ENCODE measurements around the gene MARCHF2. TPM values are rescaled to one million over a fixed set of nuclear protein-coding genes. Genes with fewer than 3 reads are reported as not detected.
"Not testable (repeated sequence)": the region's sequence is repeated elsewhere in the genome, so short reads cannot be mapped to it uniquely, and the experiment has no call there.

Gene MARCHF2
- total RNA-seq (2014; rRNA removed) = 34.2 and 44.5 TPM in 2 replicates
- polyA plus RNA-seq (2012) = 22.1 TPM

- DNase-seq (ENCODE audit: low read depth) = peak; percentile 92
Measured at GRCh38 chr19:8412783-8413628, at the start of gene MARCHF2. MARCHF2 (plus strand) TSS chr19:8413305; CDS start chr19:8421841, 8,536 bp downstream.

- peak; percentile 85 for DNase-seq (ENCODE audit: low read depth)
Measured at GRCh38 chr19:8363803-8364771, 49.0 kb upstream of the MARCHF2 start, which contains the start of gene ANGPTL4. ANGPTL4 (plus strand) TSS chr19:8364155; CDS start chr19:8364322, 167 bp downstream.

GRCh38 chr19:8366121-8366581 lies 47.0 kb upstream of the MARCHF2 start:
- no peak for DNase-seq (ENCODE audit: low read depth)

- peak; percentile 43 for DNase-seq (ENCODE audit: low read depth)
Measured at GRCh38 chr19:8366961-8367326, 46.2 kb upstream of the MARCHF2 start.

- peak; percentile 97 for DNase-seq (ENCODE audit: low read depth)
Measured at GRCh38 chr19:8367327-8368001, 45.6 kb upstream of the MARCHF2 start.

GRCh38 chr19:8370176-8371010 lies 42.7 kb upstream of the MARCHF2 start:
- DNase-seq (ENCODE audit: low read depth) = peak; percentile 49

- DNase-seq (ENCODE audit: low read depth) = no peak
Measured at GRCh38 chr19:8371011-8371804, 41.9 kb upstream of the MARCHF2 start.

- peak; percentile 52 for DNase-seq (ENCODE audit: low read depth)
Measured at GRCh38 chr19:8373867-8374813, 39.0 kb upstream of the MARCHF2 start.

- DNase-seq (ENCODE audit: low read depth) = not testable (repeated sequence)
Measured at GRCh38 chr19:8375766-8376165, 37.3 kb upstream of the MARCHF2 start.

- DNase-seq (ENCODE audit: low read depth) = not testable (repeated sequence)
Measured at GRCh38 chr19:8376373-8376974, 36.6 kb upstream of the MARCHF2 start.

GRCh38 chr19:8377598-8377997 lies 35.5 kb upstream of the MARCHF2 start:
- no peak for DNase-seq (ENCODE audit: low read depth)

- DNase-seq (ENCODE audit: low read depth) = not testable (repeated sequence)
Measured at GRCh38 chr19:8379156-8379891, 33.8 kb upstream of the MARCHF2 start.

- not testable (repeated sequence) for DNase-seq (ENCODE audit: low read depth)
Measured at GRCh38 chr19:8384569-8384968, 28.5 kb upstream of the MARCHF2 start.

GRCh38 chr19:8385103-8385502 lies 28.0 kb upstream of the MARCHF2 start:
- DNase-seq (ENCODE audit: low read depth) = not testable (repeated sequence)

GRCh38 chr19:8385566-8385965 lies 27.5 kb upstream of the MARCHF2 start:
- DNase-seq (ENCODE audit: low read depth) = not testable (repeated sequence)

GRCh38 chr19:8386419-8386818 lies 26.7 kb upstream of the MARCHF2 start:
- not testable (repeated sequence) for DNase-seq (ENCODE audit: low read depth)

GRCh38 chr19:8386990-8387389 lies 26.1 kb upstream of the MARCHF2 start:
- DNase-seq (ENCODE audit: low read depth) = no peak
